ENCODE data around the gene TIGIT. TPM values are rescaled to one million over a fixed set of nuclear protein-coding genes. Genes with fewer than 3 reads are reported as not detected.
A peak's percentile ranks its signal among the peaks of the same experiment; 100 is the strongest.

The TIGIT gene
- total and polyA plus RNA-seq, 8 donors: 0.25 to 1.2 (median 0.50) TPM; not detected in 2

- Histone ChIP-seq H3K27me3 (no peaks in the 10 kb centered on the region), H3K9me3 (no peaks in the 10 kb centered on the region), H3K27ac (no peak overlapping the region), H3K4me3 (no peak overlapping the region), H3K36me3 (peaks cover 0 to 6% (median 4%) of the 10 kb centered on the region in 4 donors), H3K4me1 (no peaks in the 10 kb centered on the region)
- 86 to 93% (median 88%) methylated on average over 5 of the region's 5 CpGs for WGBS, 5 donors
- DNase-seq: no peak
- intact Hi-C loops (cut with DNase I; ENCODE audit: low total_unique reads): no loop called here
- TF ChIP-seq, protein P1, sequence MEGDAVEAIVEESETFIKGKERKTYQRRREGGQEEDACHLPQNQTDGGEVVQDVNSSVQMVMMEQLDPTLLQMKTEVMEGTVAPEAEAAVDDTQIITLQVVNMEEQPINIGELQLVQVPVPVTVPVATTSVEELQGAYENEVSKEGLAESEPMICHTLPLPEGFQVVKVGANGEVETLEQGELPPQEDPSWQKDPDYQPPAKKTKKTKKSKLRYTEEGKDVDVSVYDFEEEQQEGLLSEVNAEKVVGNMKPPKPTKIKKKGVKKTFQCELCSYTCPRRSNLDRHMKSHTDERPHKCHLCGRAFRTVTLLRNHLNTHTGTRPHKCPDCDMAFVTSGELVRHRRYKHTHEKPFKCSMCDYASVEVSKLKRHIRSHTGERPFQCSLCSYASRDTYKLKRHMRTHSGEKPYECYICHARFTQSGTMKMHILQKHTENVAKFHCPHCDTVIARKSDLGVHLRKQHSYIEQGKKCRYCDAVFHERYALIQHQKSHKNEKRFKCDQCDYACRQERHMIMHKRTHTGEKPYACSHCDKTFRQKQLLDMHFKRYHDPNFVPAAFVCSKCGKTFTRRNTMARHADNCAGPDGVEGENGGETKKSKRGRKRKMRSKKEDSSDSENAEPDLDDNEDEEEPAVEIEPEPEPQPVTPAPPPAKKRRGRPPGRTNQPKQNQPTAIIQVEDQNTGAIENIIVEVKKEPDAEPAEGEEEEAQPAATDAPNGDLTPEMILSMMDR (IDR thresholded peaks at IDR 0.05): no peak
- TF ChIP-seq POLR2A (IDR thresholded peaks at IDR 0.05) (no peak), POLR2AphosphoS5 (IDR thresholded peaks at IDR 0.05) (no peak), EP300 (IDR thresholded peaks at IDR 0.05) (no peak)
Observed at GRCh38 chr3:114318295-114318694, 24.5 kb downstream of the TIGIT start.

DNA sequence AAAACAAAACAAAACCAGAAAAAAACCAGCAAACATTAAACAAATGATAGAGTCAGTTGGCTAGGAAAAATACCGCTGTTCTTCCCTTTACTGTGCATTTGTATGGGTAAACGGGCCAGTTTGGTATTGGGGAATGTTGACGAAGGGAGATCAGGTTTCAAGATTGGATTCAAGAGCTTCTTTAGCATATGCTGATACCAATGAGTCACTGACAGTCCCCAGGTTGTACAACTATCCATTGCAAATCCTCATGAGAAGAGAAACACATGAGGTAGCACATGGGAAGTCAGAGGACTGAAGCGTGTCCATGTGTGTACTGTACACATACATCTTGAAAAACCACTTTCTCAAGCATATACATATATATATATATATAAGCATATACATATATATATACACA lies 25.6 kb downstream of the TIGIT start:
- no peak overlapping the region for H3K27ac ChIP-seq
- peaks cover 0 to 6% (median 4%) of the 10 kb centered on the region in 4 donors for H3K36me3 ChIP-seq
- DNase-seq: no peak
- H3K4me1 ChIP-seq: no peaks in the 10 kb centered on the region
- no peak overlapping the region for H3K4me3 ChIP-seq
- no peaks in the 10 kb centered on the region for H3K9me3 ChIP-seq
- 66 to 78% (median 69%) methylated on average over 4 of the region's 4 CpGs for WGBS, 5 donors
- intact Hi-C loops (cut with DNase I; ENCODE audit: low total_unique reads): no loop called here
- H3K27me3 ChIP-seq: no peaks in the 10 kb centered on the region
- TF ChIP-seq EP300 (IDR thresholded peaks at IDR 0.05) (no peak), POLR2A (IDR thresholded peaks at IDR 0.05) (no peak), POLR2AphosphoS5 (IDR thresholded peaks at IDR 0.05) (no peak)
- TF ChIP-seq, protein P1 (IDR thresholded peaks at IDR 0.05): no peak

DNA sequence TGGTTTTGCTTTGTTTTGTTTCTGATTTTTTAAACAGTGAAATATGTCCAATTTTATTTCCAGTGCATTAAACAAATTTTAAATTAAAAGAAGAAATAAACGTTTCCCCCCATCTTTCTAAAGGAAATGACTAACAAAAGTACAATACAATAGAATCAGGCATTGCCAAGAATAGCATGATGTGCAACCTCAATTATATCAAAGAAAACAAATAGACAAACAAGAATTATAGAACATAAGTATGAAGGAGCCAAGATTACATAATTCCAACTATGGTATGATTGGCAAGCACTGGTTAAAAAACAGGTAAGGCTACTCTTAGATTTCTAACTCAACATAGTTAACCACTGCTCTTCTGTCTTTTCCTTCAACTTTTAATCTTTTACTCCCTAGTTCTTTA lies 26.4 kb downstream of the TIGIT start:
- Histone ChIP-seq H3K36me3 (peaks cover 0 to 6% (median 3%) of the 10 kb centered on the region in 4 donors), H3K27me3 (no peaks in the 10 kb centered on the region), H3K27ac (no peak overlapping the region), H3K9me3 (no peaks in the 10 kb centered on the region), H3K4me1 (no peaks in the 10 kb centered on the region), H3K4me3 (no peak overlapping the region)
- DNase-seq: no peak
- intact Hi-C loops (cut with DNase I; ENCODE audit: low total_unique reads): no loop called here
- WGBS, 5 donors: 40 to 70% (median 65%) methylated on average over 1 of the region's 1 CpG
- TF ChIP-seq POLR2AphosphoS5 (IDR thresholded peaks at IDR 0.05) (no peak), EP300 (IDR thresholded peaks at IDR 0.05) (no peak), POLR2A (IDR thresholded peaks at IDR 0.05) (no peak)
- TF ChIP-seq, protein P1 (IDR thresholded peaks at IDR 0.05): no peak

- no peak overlapping the region for H3K4me3 ChIP-seq
- no peaks in the 10 kb centered on the region for H3K4me1 ChIP-seq
- H3K36me3 ChIP-seq: peaks cover 0 to 6% (median 0%) of the 10 kb centered on the region in 4 donors
- no peaks in the 10 kb centered on the region for H3K27me3 ChIP-seq
- DNase-seq: peak in 1 of 2 donors; percentile 31
- WGBS, 5 donors: 79 to 89% (median 86%) methylated on average over 3 of the region's 3 CpGs
- no peaks in the 10 kb centered on the region for H3K9me3 ChIP-seq
- TF ChIP-seq POLR2A (IDR thresholded peaks at IDR 0.05): no peak
- TF ChIP-seq EP300 (IDR thresholded peaks at IDR 0.05): no peak
- no peak for TF ChIP-seq POLR2AphosphoS5 (IDR thresholded peaks at IDR 0.05)
- TF ChIP-seq, protein P1 (IDR thresholded peaks at IDR 0.05): no peak
- no peak overlapping the region for H3K27ac ChIP-seq
- intact Hi-C loops (cut with DNase I; ENCODE audit: low total_unique reads): no loop called here
Observed at GRCh38 chr3:114323546-114324254, 29.9 kb downstream of the TIGIT start.
